Prostate gland (tissue), 2 donors: ENCODE measurements around the gene EPHA1. TPM values are rescaled to one million over a fixed set of nuclear protein-coding genes. Genes with fewer than 3 reads are reported as not detected.

Experiments
- DNase-seq: peaks from one replicate; pipeline ENCODE4 v3.0.0-alpha.2; 2019; ENCODE audit warnings: low spot score
- H3K27ac ChIP-seq, 2 donors: fragments of 200-600 bp; sonication (generic); 2 replicates each; pipeline ENCODE4 v1.5.1; 2017 to 2019
- H3K27me3 ChIP-seq: fragments of 200-600 bp; sonication (generic); replicated peaks from 2 replicates; pipeline ENCODE4 v1.5.1; 2019; ENCODE audit not compliant: insufficient read depth
- H3K36me3 ChIP-seq, 2 donors: fragments of 200-600 bp; sonication (generic); 1 replicate in 1 of 2; 2 replicates in 1 of 2; pipeline versions ENCODE4 v1.5.1 to v1.8.1; 2017 to 2019
- H3K4me1 ChIP-seq: fragments of 200-600 bp; sonication (generic); replicated peaks from 2 replicates; pipeline ENCODE4 v1.5.1; 2019
- H3K4me3 ChIP-seq, 2 donors: fragments of 200-600 bp; sonication (generic); 2 replicates each; pipeline ENCODE4 v1.5.1; 2017 to 2019
- H3K9me3 ChIP-seq: fragments of 200-600 bp; sonication (generic); 2 replicates; pipeline ENCODE4 v1.5.1; 2017
- POLR2A ChIP-seq: fragments of 450-650 bp; IDR thresholded peaks from one replicate; pipeline ENCODE4 v1.6.1; 2016; ENCODE audit warnings: antibody characterized with exemption, mild to moderate bottlenecking
- POLR2AphosphoS5 ChIP-seq: sonication (generic); formaldehyde crosslinking; IDR thresholded peaks from one replicate; pipeline ENCODE4 v1.6.1; 2017; ENCODE audit warnings: antibody characterized with exemption
- WGBS: methylation state at CpG from one replicate; pipeline ENCODE4 v1.1.5; 2018; 5-methylcytosine and 5-hydroxymethylcytosine counted together
- intact Hi-C: fragments of 100-400 bp; cut with DNase I; formaldehyde crosslinking; loops from one replicate; pipeline ENCODE4 v1.14.2; 2022
- total RNA-seq, 2 donors: library from RNA; depleted of rRNA; stranded (reverse); fragments of >200 nt; gene quantifications; one replicate each; pipeline ENCODE4 v1.1.0, GENCODE V29; 2016
- TF ChIP-seq, protein P1 (sequence below), 4 experiments: fragments of 200-600 bp in 2 of 4; fragments of 450-650 bp in 2 of 4; sonication (generic) in 2 of 4; IDR thresholded peaks; 1 replicate in 3 of 4; 2 replicates in 1 of 4; pipeline ENCODE4 v1.5.1; 2016 to 2019; ENCODE audit warnings: antibody characterized with exemption in 4 of 4, mild to moderate bottlenecking in 2 of 4, moderate library complexity in 2 of 4

The EPHA1 gene
- total RNA-seq, 2 donors from 2014 or later = 10.5 to 15.7 TPM

DNA sequence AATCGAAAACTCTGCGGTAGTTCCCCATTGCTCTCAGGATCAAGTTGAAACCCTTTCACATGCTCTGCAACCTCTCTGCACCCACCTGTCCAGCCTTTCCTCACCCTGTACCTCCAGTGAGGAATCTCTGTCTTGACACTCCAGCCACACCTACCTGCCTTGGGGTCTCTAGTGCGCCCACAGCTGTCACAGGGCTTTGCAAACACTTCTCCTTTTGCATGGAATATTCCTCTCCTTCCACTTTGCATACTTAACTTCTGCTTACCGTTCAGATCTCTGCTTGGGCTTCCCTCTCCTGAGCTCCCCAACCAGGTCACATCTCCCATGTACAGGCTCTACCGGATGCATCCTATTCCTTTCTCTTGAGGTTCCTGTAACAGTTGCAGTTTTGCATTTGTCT lies 34.1 kb downstream of the EPHA1 start:
- intact Hi-C loops = no loop called here
- WGBS = 84% methylated on average over 5 of the region's 5 CpGs
- Histone ChIP-seq H3K36me3 (no peaks in the 10 kb centered on the region), H3K9me3 (no peaks in the 10 kb centered on the region), H3K27me3 (no peaks in the 10 kb centered on the region), H3K4me1 (no peaks in the 10 kb centered on the region), H3K4me3 (no peak overlapping the region), H3K27ac (no peak overlapping the region)
- TF ChIP-seq POLR2A (no peak), POLR2AphosphoS5 (no peak)
- TF ChIP-seq, protein P1, sequence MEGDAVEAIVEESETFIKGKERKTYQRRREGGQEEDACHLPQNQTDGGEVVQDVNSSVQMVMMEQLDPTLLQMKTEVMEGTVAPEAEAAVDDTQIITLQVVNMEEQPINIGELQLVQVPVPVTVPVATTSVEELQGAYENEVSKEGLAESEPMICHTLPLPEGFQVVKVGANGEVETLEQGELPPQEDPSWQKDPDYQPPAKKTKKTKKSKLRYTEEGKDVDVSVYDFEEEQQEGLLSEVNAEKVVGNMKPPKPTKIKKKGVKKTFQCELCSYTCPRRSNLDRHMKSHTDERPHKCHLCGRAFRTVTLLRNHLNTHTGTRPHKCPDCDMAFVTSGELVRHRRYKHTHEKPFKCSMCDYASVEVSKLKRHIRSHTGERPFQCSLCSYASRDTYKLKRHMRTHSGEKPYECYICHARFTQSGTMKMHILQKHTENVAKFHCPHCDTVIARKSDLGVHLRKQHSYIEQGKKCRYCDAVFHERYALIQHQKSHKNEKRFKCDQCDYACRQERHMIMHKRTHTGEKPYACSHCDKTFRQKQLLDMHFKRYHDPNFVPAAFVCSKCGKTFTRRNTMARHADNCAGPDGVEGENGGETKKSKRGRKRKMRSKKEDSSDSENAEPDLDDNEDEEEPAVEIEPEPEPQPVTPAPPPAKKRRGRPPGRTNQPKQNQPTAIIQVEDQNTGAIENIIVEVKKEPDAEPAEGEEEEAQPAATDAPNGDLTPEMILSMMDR (IDR thresholded peaks at IDR 0.05) = no peak
- no peak for DNase-seq

DNA sequence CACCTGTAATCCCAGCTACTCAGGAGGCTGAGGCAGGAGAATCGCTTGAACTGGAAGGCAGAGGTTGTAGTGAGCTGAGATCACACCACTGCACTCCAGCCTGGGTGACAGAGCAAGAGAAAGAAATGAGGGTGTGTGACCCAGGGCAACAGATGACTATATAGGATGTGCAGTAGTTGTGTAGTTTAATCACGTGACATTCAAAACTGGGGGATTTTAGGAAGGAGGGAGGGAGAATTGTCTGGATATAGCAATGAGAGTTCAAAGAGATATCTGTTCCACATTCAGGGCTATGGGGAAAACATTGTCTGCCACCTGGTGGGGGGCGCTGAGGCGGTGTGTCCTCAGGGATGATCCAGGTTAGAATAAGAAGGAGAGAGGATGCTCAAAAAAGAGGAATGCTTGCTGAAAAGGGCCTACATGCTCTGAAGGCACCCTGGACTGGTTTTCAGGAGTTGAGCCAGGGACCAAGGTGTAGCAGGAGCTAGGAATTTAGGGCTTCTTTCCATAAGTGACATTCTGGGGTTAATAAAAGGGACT lies 35.3 kb downstream of the EPHA1 start:
- Histone ChIP-seq H3K9me3 (no peaks in the 10 kb centered on the region), H3K4me3 (no peak overlapping the region), H3K27ac (no peak overlapping the region), H3K4me1 (no peaks in the 10 kb centered on the region), H3K36me3 (no peaks in the 10 kb centered on the region), H3K27me3 (no peaks in the 10 kb centered on the region)
- 87% methylated on average over 4 of the region's 4 CpGs for WGBS
- no peak for DNase-seq
- TF ChIP-seq POLR2AphosphoS5 (no peak), POLR2A (no peak)
- TF ChIP-seq, protein P1 (IDR thresholded peaks at IDR 0.05) = no peak
- intact Hi-C loops = no loop called here

DNA sequence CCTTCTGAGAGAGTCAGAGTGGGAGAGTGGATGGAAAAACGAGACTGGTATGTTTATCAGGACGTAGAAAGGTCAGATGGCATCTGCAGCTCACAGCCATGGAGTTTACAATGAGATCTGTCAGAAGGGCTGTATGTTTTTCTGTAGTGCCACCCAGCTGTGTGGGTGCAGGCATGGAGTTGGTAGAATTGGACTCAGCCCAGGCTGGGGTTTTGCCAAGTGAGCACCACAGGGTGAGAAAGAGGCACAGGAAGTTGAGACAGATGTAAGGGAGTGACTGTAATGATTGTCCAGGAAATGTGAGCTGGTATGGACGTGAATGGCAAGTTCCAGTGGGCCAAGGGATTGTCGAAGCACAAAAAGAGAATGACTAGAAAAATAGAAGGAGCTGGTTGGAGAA lies 36.6 kb downstream of the EPHA1 start:
- intact Hi-C loops = no loop called here
- DNase-seq = no peak

GRCh38 chr7:143369678-143370651 lies 38.7 kb downstream of the EPHA1 start:
- Histone ChIP-seq H3K4me1 (no peaks in the 10 kb centered on the region), H3K27ac (no peak overlapping the region), H3K36me3 (no peaks in the 10 kb centered on the region), H3K27me3 (no peaks in the 10 kb centered on the region), H3K9me3 (no peaks in the 10 kb centered on the region), H3K4me3 (no peak overlapping the region)
- peak; percentile 68 for TF ChIP-seq POLR2AphosphoS5
- no peak for TF ChIP-seq POLR2A
- TF ChIP-seq, protein P1 (IDR thresholded peaks at IDR 0.05) = no peak
- DNase-seq = no peak
- intact Hi-C loops = no loop called here
- WGBS = 53% methylated on average over 12 of the region's 12 CpGs

More for the DNA sequence above, 36.6 kb downstream of the EPHA1 start:
- H3K9me3 ChIP-seq = no peaks in the 10 kb centered on the region
- no peaks in the 10 kb centered on the region for H3K27me3 ChIP-seq
- H3K4me3 ChIP-seq = no peak overlapping the region
- no peak for TF ChIP-seq POLR2A
- TF ChIP-seq POLR2AphosphoS5 = no peak
- TF ChIP-seq, protein P1 (IDR thresholded peaks at IDR 0.05) = no peak
- H3K27ac ChIP-seq = no peak overlapping the region
- H3K36me3 ChIP-seq = no peaks in the 10 kb centered on the region
- WGBS = 49% methylated on average over 4 of the region's 4 CpGs
- H3K4me1 ChIP-seq = no peaks in the 10 kb centered on the region
